Mesendoderm (in vitro differentiated cells): ENCODE measurements around the gene ABCC5.
A peak's percentile ranks its signal among the peaks of the same experiment; 100 is the strongest.
"Not testable (repeated sequence)": the region's sequence is repeated elsewhere in the genome, so short reads cannot be mapped to it uniquely, and the experiment has no call there.

ENCODE experiments used
- DNase-seq: peaks from one replicate; pipeline ENCODE4 v3.0.0; 2013
- H2AK5ac ChIP-seq: 2 replicates; pipeline ENCODE4 v1.6.1; 2013; ENCODE audit warnings: low read length, inconsistent platforms
- H2BK120ac ChIP-seq: 2 replicates; pipeline ENCODE4 v1.6.1; 2013; ENCODE audit warnings: low read depth, mild to moderate bottlenecking, low read length, moderate library complexity, mixed read lengths
- H2BK15ac ChIP-seq: replicated peaks from 2 replicates; pipeline ENCODE4 v1.6.1; 2013; ENCODE audit warnings: low read depth, mild to moderate bottlenecking, moderate library complexity
- H2BK5ac ChIP-seq: 2 replicates; pipeline ENCODE4 v1.6.1; 2013; ENCODE audit warnings: low read length, inconsistent platforms
- H3K18ac ChIP-seq: 2 replicates; pipeline ENCODE4 v1.6.1; 2013; ENCODE audit warnings: mild to moderate bottlenecking, low read length, mixed read lengths
- H3K23ac ChIP-seq: one replicate; pipeline ENCODE4 v1.6.1; 2013; ENCODE audit warnings: low read length
- H3K27ac ChIP-seq: 2 replicates; pipeline ENCODE4 v1.5.1; 2013; ENCODE audit warnings: low read depth, mild to moderate bottlenecking, inconsistent platforms, low read length, moderate library complexity
- H3K27me3 ChIP-seq: 2 replicates; pipeline ENCODE4 v1.6.1; 2013; ENCODE audit warnings: low read length, control low read depth, mild to moderate bottlenecking, inconsistent platforms; ENCODE audit not compliant: insufficient read depth, poor library complexity
- H3K36me3 ChIP-seq: 2 replicates; pipeline ENCODE4 v1.6.1; 2013; ENCODE audit warnings: low read length, inconsistent platforms; ENCODE audit not compliant: control insufficient read depth, insufficient read depth
- H3K4ac ChIP-seq: one replicate; pipeline ENCODE4 v1.6.1; 2013; ENCODE audit warnings: low read depth, mild to moderate bottlenecking, low read length, moderate library complexity
- H3K4me1 ChIP-seq: 2 replicates; pipeline ENCODE4 v1.6.1; 2013; ENCODE audit warnings: low read depth, low read length, inconsistent platforms; ENCODE audit not compliant: control insufficient read depth
- H3K4me2 ChIP-seq: 2 replicates; pipeline ENCODE4 v1.6.1; 2013; ENCODE audit warnings: low read length
- H3K4me3 ChIP-seq: 2 replicates; pipeline ENCODE4 v1.5.1; 2013; ENCODE audit warnings: mild to moderate bottlenecking, low read length
- H3K56ac ChIP-seq: one replicate; pipeline ENCODE4 v1.6.1; 2013; ENCODE audit warnings: low read length
- H3K79me1 ChIP-seq: 2 replicates; pipeline ENCODE4 v1.6.1; 2013; ENCODE audit warnings: low read length, inconsistent platforms
- H3K79me2 ChIP-seq: 2 replicates; pipeline ENCODE4 v1.6.1; 2013; ENCODE audit warnings: mild to moderate bottlenecking, low read length; ENCODE audit not compliant: control insufficient read depth, insufficient read depth
- H3K9ac ChIP-seq: 2 replicates; pipeline ENCODE4 v1.6.1; 2013; ENCODE audit warnings: low read length, inconsistent platforms
- H4K5ac ChIP-seq: one replicate; pipeline ENCODE4 v1.6.1; 2013; ENCODE audit warnings: low read length
- H4K8ac ChIP-seq: one replicate; pipeline ENCODE4 v1.6.1; 2013; ENCODE audit warnings: low read depth, mild to moderate bottlenecking, control low read depth, low read length, moderate library complexity
- WGBS: extraction: QIAGEN DNeasy Blood & Tissue Kit; methylation state at CpG from one replicate; pipeline ENCODE4 v1.1.7; 2013; ENCODE audit warnings: low lambda C conversion rate, missing lambda C conversion rate; ENCODE audit not compliant: insufficient coverage; ENCODE audit errors: extremely low coverage; 5-methylcytosine and 5-hydroxymethylcytosine counted together

Gene ABCC5

DNA sequence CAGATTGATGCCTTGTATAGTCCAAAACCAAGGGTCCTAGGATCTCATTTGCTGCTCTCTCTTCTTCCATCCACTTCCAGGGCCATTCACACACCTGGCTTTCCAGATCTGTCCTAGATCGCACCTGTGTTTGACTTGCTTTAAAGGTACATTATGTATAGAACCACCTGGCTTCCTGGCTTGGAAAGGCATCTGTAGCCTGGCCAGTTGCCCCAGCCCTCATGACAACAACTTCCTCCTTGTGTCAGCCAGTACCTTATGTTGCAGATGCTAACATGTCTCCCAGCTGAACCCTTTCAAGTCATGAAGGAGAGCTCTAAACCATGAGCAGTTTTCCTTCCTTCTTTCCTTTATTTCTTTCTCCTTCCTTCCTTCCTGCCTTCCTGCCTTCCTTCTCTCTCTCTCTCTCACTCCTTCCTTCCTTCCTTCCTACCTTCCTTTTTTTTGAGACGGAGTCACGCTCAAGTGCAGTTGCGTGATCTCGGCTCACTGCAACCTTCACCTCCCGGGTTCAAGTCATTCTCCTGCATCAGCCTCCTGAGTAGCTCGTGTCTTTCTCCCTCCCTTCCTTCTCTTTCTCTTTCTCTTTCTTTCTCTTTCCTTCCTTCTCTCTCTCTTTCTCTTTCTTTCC, 32.6 kb upstream of the ABCC5 start:
- no peak overlapping the region for H3K4me2 ChIP-seq
- no CpG with 5 or more reads among the region's 7 CpGs for WGBS
- no peak overlapping the region for H2BK15ac ChIP-seq
- no peaks in the 10 kb centered on the region for H3K79me1 ChIP-seq
- H4K8ac ChIP-seq, result no peak overlapping the region
- H3K18ac ChIP-seq, result no peak overlapping the region
- DNase-seq, result no peak
- no peak overlapping the region for H4K5ac ChIP-seq
- H3K79me2 ChIP-seq, result no peaks in the 10 kb centered on the region
- H3K27me3 ChIP-seq, result no peaks in the 10 kb centered on the region
- H2AK5ac ChIP-seq, result no peak overlapping the region
- H3K9ac ChIP-seq, result no peak overlapping the region
- H3K4me1 ChIP-seq, result no peaks in the 10 kb centered on the region
- no peaks in the 10 kb centered on the region for H3K36me3 ChIP-seq
- no peak overlapping the region for H3K27ac ChIP-seq
- no peak overlapping the region for H3K56ac ChIP-seq
- no peak overlapping the region for H3K4ac ChIP-seq
- H2BK120ac ChIP-seq, result no peak overlapping the region
- no peak overlapping the region for H3K23ac ChIP-seq
- H2BK5ac ChIP-seq, result no peak overlapping the region
- H3K4me3 ChIP-seq, result no peak overlapping the region

DNA sequence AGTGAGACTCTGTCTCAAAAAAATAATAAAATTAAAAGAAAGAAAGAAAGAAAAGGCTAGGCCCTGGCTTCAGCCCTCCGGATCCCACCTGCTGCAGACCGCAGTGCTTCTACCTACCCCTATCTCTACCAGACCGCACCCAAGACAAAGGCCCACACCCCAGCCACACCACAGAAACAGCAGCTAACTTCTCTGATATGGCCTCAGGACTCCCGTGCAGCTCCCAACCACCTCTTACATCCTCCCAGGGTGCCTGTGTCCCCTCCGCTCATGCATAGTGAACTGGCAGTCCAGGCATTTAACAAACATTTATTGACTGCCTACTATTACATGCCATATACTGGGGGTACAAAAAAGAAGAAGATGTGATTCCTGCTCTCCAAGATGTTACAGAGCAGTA, 28.3 kb upstream of the ABCC5 start:
- Histone ChIP-seq H3K79me2 (no peaks in the 10 kb centered on the region), H3K79me1 (no peaks in the 10 kb centered on the region), H2BK5ac (no peak overlapping the region), H2BK120ac (no peak overlapping the region), H3K4me2 (no peak overlapping the region), H3K23ac (no peak overlapping the region), H3K18ac (no peak overlapping the region), H3K36me3 (no peaks in the 10 kb centered on the region), H2BK15ac (no peak overlapping the region), H3K4ac (no peak overlapping the region), H4K5ac (no peak overlapping the region), H3K27me3 (no peaks in the 10 kb centered on the region), H3K4me3 (no peak overlapping the region), H4K8ac (no peak overlapping the region), H3K9ac (no peak overlapping the region), H3K4me1 (no peaks in the 10 kb centered on the region), H3K27ac (no peak overlapping the region), H2AK5ac (no peak overlapping the region), H3K56ac (no peak overlapping the region)
- no CpG with 5 or more reads among the region's 5 CpGs for WGBS
- no peak for DNase-seq

GRCh38 chr3:184042617-184043016, 24.9 kb upstream of the ABCC5 start:
- no peak overlapping the region for H2BK120ac ChIP-seq
- H3K79me2 ChIP-seq, result no peaks in the 10 kb centered on the region
- H2AK5ac ChIP-seq, result no peak overlapping the region
- no peak overlapping the region for H3K4me2 ChIP-seq
- WGBS, result no CpG with 5 or more reads among the region's 1 CpG
- H3K9ac ChIP-seq, result no peak overlapping the region
- H3K56ac ChIP-seq, result no peak overlapping the region
- H4K8ac ChIP-seq, result no peak overlapping the region
- H3K4me1 ChIP-seq, result no peaks in the 10 kb centered on the region
- H4K5ac ChIP-seq, result no peak overlapping the region
- H3K4ac ChIP-seq, result no peak overlapping the region
- no peak for DNase-seq
- H3K23ac ChIP-seq, result no peak overlapping the region
- no peaks in the 10 kb centered on the region for H3K36me3 ChIP-seq
- H3K27ac ChIP-seq, result no peak overlapping the region
- H2BK15ac ChIP-seq, result no peak overlapping the region
- H3K27me3 ChIP-seq, result no peaks in the 10 kb centered on the region
- H3K18ac ChIP-seq, result no peak overlapping the region
- no peaks in the 10 kb centered on the region for H3K79me1 ChIP-seq
- H2BK5ac ChIP-seq, result no peak overlapping the region
- H3K4me3 ChIP-seq, result no peak overlapping the region

- DNase-seq, result peak; percentile 74
- H3K79me2 ChIP-seq, result no peaks in the 10 kb centered on the region
- H3K27ac ChIP-seq, result no peak overlapping the region
- no peak overlapping the region for H2BK15ac ChIP-seq
- no peak overlapping the region for H3K56ac ChIP-seq
- H3K4me2 ChIP-seq, result no peak overlapping the region
- no peak overlapping the region for H3K9ac ChIP-seq
- no peak overlapping the region for H2BK5ac ChIP-seq
- H2BK120ac ChIP-seq, result no peak overlapping the region
- H2AK5ac ChIP-seq, result no peak overlapping the region
- no peak overlapping the region for H3K4ac ChIP-seq
- H4K8ac ChIP-seq, result no peak overlapping the region
- H3K4me1 ChIP-seq, result no peaks in the 10 kb centered on the region
- H3K36me3 ChIP-seq, result no peaks in the 10 kb centered on the region
- no peak overlapping the region for H3K4me3 ChIP-seq
- H3K18ac ChIP-seq, result no peak overlapping the region
- no CpG with 5 or more reads among the region's 3 CpGs for WGBS
- no peaks in the 10 kb centered on the region for H3K27me3 ChIP-seq
- no peak overlapping the region for H4K5ac ChIP-seq
- no peaks in the 10 kb centered on the region for H3K79me1 ChIP-seq
- no peak overlapping the region for H3K23ac ChIP-seq
These were observed 22.3 kb upstream of the ABCC5 start for GRCh38 chr3:184040010-184040409.

GRCh38 chr3:184039414-184039813, 21.7 kb upstream of the ABCC5 start:
- WGBS, result no CpG with 5 or more reads among the region's 5 CpGs
- H2BK15ac ChIP-seq, result no peak overlapping the region

GRCh38 chr3:184038307-184038706, 20.6 kb upstream of the ABCC5 start:
- not testable (repeated sequence) for H3K9ac ChIP-seq, H2BK120ac ChIP-seq, H3K18ac ChIP-seq, H3K4me2 ChIP-seq, H3K56ac ChIP-seq, H3K79me1 ChIP-seq, H3K36me3 ChIP-seq, H3K23ac ChIP-seq, H3K4me3 ChIP-seq, H4K8ac ChIP-seq, H3K4ac ChIP-seq, H4K5ac ChIP-seq, H3K79me2 ChIP-seq, DNase-seq, H3K4me1 ChIP-seq, H2BK5ac ChIP-seq, H2AK5ac ChIP-seq, H3K27ac ChIP-seq, H3K27me3 ChIP-seq, H2BK15ac ChIP-seq
- WGBS, result no CpG with 5 or more reads among the region's 9 CpGs

More at GRCh38 chr3:184039414-184039813, 21.7 kb upstream of the ABCC5 start:
- no peak overlapping the region for H3K27ac ChIP-seq
- H3K36me3 ChIP-seq, result no peaks in the 10 kb centered on the region
- H4K8ac ChIP-seq, result no peak overlapping the region
- no peak overlapping the region for H3K9ac ChIP-seq
- no peak overlapping the region for H3K23ac ChIP-seq
- no peaks in the 10 kb centered on the region for H3K4me1 ChIP-seq
- H2BK120ac ChIP-seq, result no peak overlapping the region
- no peaks in the 10 kb centered on the region for H3K79me1 ChIP-seq
- no peak overlapping the region for H2AK5ac ChIP-seq
- no peak for DNase-seq
- no peak overlapping the region for H3K18ac ChIP-seq
- H4K5ac ChIP-seq, result no peak overlapping the region
- no peak overlapping the region for H3K4me3 ChIP-seq
- H3K27me3 ChIP-seq, result no peaks in the 10 kb centered on the region
- no peak overlapping the region for H3K4me2 ChIP-seq
- H3K56ac ChIP-seq, result no peak overlapping the region
- no peak overlapping the region for H2BK5ac ChIP-seq
- H3K4ac ChIP-seq, result no peak overlapping the region
- H3K79me2 ChIP-seq, result no peaks in the 10 kb centered on the region
